Erythroblast (primary cell): ENCODE results near the gene IRF6.

ENCODE experiments used
- GATA1 ChIP-seq: IDR thresholded peaks from 2 replicates; pipeline ENCODE4 v1.6.1; 2011; ENCODE audit warnings: low read depth, mild to moderate bottlenecking, control low read depth, low read length, moderate library complexity
- POLR2A ChIP-seq: IDR thresholded peaks from 2 replicates; pipeline ENCODE4 v1.6.1; 2011; ENCODE audit warnings: mild to moderate bottlenecking, low read length

DNA sequence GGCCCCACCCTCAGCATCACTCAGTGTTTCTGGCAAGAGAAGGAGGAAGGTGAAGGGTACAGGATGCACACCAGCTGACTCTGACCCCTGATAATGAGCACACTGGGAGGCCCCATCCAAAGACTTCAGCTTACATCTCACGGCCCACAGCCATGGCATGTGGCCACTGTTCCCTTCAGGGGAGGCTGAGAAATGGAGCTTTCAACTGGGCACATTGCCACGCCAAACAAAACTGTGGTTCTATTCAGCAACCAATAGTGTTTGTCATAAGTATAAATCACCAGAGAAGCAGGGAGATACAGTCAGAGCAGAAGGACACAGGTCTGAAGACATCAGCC lies 62.8 kb downstream of the IRF6 start:
- TF ChIP-seq POLR2A (no peak), GATA1 (no peak)
